GM21515 (cell line): ENCODE measurements around the gene RSRC1.
"Not testable (repeated sequence)": the region's sequence is repeated elsewhere in the genome, so short reads cannot be mapped to it uniquely, and the experiment has no call there.

Experiments
- ATAC-seq: cut with Tn5 transposase; IDR thresholded peaks from one replicate; pipeline ENCODE4 v1.9.1; 2021; ENCODE audit not compliant: unreplicated experiment

The RSRC1 gene, protein sequence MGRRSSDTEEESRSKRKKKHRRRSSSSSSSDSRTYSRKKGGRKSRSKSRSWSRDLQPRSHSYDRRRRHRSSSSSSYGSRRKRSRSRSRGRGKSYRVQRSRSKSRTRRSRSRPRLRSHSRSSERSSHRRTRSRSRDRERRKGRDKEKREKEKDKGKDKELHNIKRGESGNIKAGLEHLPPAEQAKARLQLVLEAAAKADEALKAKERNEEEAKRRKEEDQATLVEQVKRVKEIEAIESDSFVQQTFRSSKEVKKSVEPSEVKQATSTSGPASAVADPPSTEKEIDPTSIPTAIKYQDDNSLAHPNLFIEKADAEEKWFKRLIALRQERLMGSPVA

DNA sequence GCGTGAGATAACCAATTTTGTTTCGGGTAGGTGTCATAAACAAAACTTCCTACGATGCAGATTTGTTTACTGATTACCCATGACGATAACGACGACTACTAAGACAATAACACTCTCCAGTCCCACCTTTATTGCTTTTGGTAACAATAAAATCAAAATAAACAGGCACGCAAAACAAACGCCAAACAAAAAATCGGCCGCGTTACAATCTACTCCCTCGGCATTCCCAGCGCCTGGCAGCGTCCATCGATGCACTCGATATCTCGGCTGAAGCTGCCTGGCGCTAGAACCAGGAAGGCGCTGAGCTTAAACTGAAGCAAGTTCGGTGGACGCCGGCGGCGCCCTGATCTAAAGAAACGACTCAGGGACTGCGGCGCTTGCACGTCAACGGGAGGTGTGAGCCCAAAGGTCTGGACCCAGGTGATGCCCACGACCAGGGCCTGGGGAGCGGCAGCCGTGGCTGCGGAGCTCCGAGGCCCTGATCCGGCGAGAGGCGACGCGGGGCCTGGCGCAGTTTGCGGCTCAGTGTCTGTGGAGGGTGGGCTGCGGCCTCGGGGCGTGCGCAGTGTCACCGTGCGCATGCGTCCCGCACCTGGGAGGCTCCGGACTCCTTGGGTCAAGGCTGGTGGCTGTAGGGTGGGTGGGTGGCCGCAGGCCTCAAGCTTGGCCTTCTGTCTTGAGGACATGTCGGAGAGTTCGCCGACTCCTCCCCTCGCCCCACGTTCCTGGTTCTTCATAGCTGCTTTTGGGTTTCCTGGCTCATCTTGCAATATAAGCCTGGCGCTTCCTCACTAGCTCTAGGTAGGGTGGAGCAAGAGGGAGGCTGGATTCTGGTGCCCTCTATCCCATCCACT is at the start of gene RSRC1:
Gene RSRC1 (plus strand): TSS at position 286 of the 854 bp plus-strand sequence. CDS start 12,016 bp downstream, outside the sequence.
- peak; percentile 87 for ATAC-seq

DNA sequence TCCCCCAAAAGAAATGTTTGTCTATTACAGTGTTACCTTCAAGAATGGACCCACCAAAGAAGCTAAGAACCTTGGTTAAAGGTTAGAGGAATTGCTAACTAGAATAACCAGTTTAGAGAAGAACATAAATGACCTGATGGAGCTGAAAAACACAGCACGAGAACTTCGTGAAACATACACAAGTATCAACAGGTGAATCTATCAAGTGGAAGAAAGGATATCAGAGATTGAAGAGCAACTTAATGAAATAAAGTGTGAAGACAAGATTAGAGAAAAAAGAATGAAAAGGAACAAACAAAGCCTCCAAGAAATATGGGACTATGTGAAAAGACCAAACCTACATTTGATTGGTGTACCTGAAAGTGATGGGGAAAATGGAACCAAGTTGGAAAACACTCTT is 44.3 kb upstream of the RSRC1 start:
- not testable (repeated sequence) for ATAC-seq

DNA sequence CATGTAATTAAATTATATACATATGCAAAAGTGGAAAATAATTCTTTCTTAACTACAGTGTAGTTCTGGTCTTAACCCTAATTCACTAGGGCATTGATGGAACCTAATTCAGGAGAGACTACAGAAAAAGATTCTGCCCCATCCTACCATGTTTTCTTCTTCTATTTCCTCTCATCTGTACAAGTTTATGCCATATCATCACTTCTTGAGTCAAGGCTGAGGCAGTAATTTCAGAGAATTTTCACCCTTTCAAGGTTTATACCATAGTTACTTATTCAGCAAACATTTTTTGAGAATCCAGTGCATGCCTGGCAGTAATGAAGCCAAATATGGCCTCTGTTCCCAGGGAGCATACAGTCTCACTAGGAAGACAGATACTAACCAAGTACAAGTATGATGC is 37.1 kb upstream of the RSRC1 start:
- no peak for ATAC-seq

DNA sequence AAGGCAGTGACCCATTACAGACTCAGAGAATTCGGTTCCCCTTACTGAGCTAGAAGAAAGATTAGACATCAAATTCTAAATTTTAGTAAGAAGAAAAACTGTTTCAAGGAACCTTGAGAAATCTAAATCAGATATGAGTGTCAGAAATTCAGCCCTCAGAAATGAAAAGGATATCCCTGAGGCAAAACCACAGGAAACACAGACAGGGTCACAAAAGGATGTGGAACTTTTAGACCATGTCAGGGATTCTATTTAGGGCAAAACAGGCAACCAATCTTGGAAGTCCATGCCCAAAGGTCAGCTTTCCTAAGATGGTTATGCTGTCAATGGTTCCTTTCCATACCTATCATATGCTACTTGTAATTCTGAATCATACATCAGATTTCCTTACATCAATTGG is 35.3 kb upstream of the RSRC1 start:
- ATAC-seq: no peak

DNA sequence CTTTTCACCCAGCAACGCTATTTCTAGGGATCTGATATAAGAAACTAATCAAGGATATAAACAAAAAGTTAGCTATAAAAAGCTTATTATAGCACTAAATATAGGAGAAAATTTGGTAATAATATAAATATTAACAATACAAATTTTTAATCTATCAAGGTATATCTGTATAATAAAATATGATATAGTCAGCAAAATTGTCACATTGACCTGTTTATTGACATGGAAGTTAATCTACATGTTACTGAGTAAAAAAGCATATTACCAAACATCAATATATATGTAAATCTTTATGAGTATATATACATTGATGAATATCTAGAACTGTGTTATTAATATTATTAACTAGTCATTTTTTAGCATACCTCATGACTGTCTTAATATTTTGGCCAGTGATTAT is 30.3 kb upstream of the RSRC1 start:
- ATAC-seq: no peak

DNA sequence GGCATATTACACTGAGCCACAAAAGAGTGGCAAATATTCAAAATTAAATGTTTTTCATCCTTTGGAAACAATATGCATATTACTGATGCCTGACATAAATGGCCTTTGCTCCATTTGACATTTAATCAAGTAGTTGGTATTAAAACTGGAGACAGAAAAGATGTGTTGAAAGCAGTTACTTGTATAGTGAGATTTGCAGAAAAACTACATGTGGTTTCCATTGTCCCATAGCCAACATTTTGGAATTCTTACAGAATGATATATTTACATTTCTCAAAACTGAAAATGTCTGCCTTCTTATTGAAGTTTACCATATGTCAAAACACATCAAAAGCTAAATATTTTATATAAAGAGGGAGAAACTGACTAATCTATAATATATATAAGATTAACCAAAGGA is 25.2 kb upstream of the RSRC1 start:
- no peak for ATAC-seq

DNA sequence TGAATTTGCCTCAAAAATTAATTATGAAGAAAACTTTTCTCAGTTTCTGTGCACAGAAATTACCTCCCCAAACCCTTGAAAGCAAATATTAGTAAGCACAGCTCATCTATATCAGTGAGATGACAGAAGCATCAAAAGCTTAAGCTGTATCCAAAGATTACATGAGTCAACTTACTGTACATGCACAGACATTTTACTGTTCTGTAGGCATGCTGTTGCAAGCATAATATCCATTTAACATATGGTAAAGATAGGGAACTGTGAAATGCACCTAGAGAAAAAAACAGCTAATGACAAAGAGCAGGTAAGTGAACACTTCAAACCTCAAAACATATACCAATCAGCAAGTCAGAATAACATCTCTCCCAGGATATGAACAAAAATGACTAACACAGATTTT is 24.5 kb upstream of the RSRC1 start:
- no peak for ATAC-seq

DNA sequence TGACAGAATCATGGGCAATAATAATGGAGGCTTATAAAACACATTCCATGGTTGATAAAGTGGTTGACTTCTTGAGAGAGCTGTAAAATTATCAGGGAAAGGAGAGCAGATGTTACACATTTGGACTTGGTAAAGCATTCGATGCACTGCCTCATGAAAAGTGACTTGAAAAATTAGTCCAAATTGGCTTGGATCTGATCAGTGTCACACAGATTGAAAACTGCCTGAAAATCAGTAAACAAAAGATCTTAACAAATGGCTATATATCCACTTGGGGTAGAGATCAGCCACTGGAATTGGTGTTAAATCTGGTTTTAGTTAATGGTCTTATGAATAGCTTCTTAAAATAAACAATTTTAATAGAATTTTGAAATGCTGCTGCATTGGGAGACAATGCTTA is 24.0 kb upstream of the RSRC1 start:
- ATAC-seq: no peak

DNA sequence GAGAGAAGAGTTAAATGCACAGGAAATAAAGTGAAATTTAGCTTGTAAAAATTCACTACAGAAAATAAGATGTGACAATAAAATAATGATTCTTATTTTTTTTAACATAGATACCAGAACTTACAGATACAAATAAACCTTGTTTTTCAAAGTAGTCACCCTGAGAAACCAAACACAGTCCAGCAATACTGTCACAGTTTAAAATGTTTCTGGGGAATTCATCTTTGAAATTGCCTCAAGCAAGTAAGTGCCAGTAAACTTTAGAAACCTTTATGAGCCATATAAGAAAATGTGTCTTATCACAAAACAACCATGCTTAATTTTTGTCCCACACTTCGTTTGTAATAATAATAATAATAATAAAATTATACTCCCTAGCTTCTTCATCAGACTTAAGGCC is 23.5 kb upstream of the RSRC1 start:
- ATAC-seq: no peak

DNA sequence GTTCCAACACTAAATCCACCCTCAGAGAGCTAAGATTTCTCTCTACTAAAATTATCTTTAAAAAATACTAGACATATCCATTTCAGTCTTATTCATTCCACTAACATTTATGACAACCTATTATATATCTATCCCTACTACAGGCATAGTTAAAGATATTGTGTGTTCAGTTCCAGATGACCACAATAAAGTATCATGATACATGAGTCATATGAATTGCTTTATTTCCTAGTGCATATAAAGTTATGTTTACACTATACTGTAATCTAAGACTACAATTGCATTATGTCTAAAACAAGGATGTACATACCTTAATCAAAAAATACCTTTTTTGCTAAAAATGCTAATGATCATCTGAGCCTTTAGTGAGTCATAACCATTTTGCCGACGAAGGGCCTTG is 23.1 kb upstream of the RSRC1 start:
- no peak for ATAC-seq

DNA sequence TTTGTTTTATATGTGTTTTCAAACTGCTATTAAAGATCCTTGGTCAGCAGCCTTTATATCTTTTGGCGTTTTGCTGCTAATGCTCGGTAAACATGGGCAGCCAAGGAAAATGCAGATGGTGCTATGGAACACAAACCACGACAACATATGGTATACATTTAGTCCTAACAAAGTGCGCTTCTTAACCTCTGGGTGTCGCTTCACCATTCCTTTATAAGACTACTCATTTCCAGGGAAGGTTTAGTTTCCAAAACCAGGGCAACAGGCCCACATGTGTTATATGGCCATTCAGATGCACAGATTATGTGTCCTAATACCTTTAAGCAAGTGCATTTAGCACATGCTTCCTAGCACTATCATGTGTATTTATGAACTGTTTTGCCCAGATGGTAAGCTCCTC is 18.4 kb upstream of the RSRC1 start:
- no peak for ATAC-seq

DNA sequence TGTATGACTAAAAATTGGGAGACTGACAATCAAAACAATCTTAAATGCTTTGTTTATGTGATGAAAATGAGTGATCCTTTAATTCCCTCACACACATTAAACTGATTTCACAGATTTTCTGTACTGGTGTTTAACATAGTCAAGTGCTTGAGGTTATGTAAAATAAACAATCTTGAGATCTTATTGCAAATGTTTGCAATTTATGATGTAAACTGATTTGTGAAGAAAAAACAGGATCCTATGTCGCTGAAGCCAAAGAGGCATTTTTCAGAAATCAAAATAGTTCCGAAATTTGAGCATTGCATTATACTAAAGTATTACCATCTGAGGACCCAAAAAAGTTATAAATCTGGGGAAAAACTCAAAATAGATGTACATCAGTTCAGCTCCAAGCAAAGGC is 16.4 kb upstream of the RSRC1 start:
- no peak for ATAC-seq

DNA sequence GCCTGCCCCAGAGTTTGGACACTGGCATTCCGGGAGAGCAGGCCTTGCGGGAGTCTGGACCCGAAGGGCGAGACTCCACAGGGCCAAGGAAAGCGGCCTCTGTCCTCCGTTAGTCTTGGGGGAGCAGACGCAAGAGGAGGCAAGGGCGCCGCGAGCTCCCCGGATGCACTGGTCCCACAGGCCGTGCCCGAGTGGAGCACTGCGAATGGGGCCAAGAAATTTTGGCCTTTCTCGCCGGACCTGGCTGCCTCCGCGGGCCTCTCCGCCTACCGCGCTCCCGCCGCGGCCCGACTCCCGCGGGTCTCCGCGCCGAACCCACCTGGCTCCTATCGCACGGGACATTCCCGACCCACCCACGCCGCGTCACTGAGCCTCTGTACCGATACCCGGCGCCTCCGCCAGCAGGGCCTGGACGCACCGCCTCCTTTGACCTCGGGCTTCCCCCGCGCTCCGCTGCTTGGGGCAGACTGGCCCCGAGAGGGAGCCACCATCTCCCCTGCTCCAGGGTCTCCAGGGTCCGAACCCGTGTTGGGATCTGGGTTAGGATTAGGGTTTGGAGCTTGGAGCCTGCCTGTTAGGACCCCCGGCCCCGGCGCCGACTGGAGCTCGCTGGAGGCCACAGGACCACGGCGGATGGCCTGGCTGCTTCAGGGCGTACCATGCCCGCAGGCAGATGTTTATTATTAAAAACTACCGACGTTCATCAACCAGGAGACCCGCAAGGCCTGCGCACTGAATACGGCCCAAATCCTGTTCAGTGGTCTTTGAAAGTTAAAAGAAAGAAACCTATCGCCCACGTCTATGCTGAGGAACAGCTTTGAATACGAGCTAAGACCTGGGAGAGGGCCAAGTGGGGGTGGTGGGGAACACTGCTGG is 15.4 kb upstream of the RSRC1 start:
- ATAC-seq: peak; percentile 51

DNA sequence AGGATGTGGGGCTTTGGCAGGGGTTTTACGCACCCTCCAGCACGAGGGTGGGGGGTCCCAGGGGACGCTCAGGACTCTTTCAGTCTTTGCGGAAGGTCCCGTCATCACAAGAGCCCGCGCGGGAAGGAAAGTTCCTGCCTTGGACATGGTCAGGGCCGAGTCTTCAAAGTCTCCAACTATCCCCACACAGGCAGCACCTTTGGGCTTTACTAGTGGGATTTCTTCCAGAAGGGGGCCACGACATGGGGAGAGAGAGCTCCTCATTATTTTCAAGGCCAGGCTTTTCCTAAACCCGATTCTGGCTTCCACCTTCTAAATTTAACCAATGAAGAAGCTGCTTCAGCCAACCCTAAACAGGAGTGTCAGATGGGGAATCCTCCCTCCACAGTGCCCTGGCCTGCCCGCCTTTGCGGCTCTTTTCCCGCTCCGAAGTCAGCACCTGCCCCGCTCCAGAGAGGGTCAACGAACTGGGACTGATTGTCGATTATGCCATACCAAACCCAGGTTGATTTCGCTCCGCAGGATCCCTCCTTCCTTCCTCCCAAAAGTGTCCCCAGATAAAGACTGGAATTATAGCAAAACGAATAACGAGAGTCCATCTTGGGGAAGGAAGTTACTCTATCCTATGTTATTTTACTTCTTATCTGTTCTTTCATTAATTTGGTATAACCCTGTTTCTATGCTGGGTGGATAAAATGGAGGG is 14.6 kb upstream of the RSRC1 start:
- ATAC-seq: no peak

DNA sequence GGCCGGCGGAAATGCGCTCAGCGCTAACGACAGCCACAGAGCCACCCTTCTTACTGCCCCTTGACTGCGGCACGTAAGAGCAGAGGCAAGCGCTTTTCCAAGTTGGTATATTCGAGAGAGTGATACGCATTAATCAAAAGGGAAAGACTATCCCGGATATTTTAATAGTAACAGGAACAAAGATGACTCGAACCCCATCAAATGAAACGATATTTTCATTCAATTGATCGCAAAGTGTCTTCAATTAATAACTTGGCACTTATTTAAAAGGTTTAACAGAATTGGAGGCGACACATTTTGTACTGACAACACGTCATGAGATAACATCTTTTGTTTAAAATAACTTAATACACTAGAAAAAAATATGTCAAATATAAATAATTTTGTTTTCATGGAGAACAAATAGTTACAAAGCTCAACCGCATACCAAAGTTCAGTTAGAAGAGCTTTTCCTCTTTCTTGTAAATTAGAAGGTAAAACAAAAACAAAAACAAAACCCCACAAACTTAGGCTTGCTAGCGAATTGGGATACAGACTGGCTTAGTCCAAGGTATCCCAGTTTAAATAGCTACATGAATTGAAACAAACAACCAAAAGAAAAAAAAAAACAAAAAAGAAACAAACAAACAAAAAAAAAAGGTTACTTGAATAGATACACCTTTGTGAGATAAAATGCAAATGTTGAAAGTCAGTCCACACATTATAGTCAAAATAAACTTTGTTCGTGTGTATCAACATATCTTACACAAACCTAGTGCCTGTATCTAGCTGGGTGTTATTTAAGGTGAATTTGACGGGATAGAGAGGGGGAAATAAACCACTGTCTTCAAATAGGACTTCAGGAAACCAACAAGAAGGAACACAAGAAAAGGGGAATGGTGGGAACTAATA is 13.8 kb upstream of the RSRC1 start:
- ATAC-seq: no peak

DNA sequence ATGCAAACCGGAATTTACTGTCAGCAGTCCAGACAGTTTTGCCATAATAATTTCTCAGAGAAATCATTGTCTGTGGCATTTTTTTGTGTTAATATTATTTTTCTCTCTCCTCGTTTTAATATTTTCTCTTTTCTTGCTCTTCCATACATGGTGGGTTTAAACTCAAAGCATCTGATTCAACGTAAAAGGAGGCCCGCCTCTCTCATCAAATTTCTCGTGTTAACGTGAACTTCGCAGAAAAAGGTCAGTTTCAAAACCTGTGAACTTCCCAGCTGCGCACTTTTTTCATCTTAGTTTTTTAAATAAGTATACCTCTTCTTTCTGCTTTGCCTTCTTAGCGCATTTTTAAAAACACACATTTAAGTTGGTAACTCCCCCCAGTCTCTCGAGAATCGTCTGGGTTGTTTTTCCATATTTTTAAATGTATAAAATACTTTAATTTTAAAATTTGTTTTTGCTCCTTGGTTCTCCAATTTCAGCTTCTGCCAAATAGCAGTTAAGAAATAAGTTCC is 12.8 kb upstream of the RSRC1 start:
- ATAC-seq: no peak

DNA sequence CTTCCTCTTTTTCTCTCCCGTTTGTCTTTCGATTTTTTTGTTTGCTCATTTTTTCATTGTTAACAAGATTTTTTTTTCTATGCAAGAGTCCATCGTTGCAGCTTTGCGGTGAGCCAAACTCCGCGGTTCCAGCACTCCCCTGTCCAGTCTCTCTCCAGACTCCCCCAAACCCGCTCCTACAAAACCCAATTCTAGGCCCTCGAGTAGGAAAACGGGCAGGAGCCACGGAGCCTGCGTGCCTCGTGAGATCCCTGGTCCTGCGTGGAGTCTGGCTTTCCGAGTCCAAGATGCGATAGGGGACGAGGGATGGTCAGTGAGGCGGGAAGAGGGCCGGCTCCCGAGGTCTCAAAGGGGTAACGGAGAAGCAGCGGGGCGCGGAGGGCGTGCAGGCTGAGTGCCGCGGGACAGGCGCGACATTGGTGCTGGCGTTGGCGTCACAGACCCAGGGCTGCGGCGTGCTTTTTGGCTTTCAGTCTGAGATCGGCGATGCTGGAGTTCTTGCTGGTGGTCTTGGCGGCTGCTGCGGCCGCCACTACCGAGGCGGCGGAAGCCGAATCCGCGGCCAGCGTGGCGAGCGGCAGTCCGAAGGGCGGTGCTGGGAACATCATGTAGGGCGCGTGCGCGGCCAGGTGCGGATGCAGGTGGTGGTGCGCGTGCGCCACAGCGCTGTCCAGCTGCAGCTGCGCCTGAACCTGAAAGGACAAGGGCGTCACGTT is 12.1 kb upstream of the RSRC1 start:
- peak; percentile 87 for ATAC-seq

DNA sequence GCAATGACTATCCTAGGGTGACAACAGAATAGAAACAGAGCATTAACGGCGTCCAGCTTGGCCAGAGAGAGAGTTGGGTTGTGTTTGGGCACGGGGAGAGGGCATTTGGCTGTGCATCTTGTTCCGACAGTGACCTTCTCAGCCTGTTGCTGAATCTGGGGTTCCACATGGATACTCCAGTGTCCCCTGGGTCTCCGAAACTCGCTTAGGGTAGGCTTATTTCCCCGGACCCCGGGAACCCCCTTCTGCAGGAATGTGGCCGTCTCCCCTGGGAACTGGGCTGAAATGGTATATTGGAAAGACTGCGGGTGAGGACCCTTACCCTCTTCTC is 11.6 kb upstream of the RSRC1 start:
- ATAC-seq: no peak

DNA sequence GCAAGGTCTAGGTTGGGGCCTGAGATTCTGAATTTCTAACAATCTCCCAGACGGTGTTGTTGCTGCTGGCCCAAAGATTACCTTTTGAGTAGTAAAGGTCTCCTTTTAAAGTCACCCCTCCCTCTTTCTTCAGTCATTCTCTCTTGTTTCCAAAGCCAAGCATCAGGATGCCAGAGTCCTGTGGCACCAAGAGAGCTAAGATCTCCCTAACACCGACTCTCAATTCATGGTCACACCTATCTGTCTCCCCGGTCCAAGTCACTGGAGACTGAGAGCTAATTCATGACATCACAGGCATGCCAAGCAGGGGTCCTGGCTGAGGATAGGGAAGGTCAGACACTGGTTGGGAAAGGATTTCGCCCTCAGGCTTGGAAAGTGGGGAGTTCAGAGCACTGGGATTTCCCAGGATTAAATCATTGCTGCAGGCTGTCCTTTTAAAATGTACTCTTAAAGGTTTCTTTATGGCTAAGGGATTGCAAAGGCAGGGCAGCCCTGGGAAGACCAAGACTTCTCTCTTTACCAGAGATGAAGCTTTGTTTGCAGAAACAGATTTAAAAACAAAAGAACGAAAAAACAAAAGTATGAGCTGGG is 11.0 kb upstream of the RSRC1 start:
- ATAC-seq: no peak
